Mucosa of descending colon (tissue), 3 donors: Measurements from ENCODE around the gene TPPP. TPM values are rescaled to one million over a fixed set of nuclear protein-coding genes. Genes with fewer than 3 reads are reported as not detected.
A peak's percentile ranks its signal among the peaks of the same experiment; 100 is the strongest.

Experiments
- ATAC-seq: fragments of 200-7000 bp; cut with Tn5 transposase; one replicate; pipeline ENCODE4 v1.9.1; 2020; ENCODE audit warnings: mild to moderate bottlenecking, moderate library complexity
- DNase-seq, 3 donors: peaks; one replicate each; pipeline ENCODE4 v3.0.0-alpha.2; 2020
- H3K36me3 ChIP-seq: fragments of 200-600 bp; one replicate; pipeline ENCODE4 v1.8.0; 2021; ENCODE audit warnings: low read depth, mild to moderate bottlenecking
- H3K4me1 ChIP-seq: fragments of 200-600 bp; one replicate; pipeline ENCODE4 v1.8.0; 2021; ENCODE audit warnings: low read depth, mild to moderate bottlenecking
- H3K4me3 ChIP-seq: fragments of 200-600 bp; one replicate; pipeline ENCODE4 v1.8.0; 2021; ENCODE audit warnings: mild to moderate bottlenecking
- H3K9me3 ChIP-seq: fragments of 200-600 bp; one replicate; pipeline ENCODE4 v1.8.0; 2021; ENCODE audit warnings: mild to moderate bottlenecking
- CTCF ChIP-seq: fragments of 200-600 bp; IDR thresholded peaks from one replicate; pipeline ENCODE4 v1.8.0; 2022; ENCODE audit warnings: antibody characterized with exemption, mild to moderate bottlenecking
- intact Hi-C, 2 donors: fragments of 100-400 bp; cut with DNase I in 1 of 2; cut with micrococcal nuclease in 1 of 2; formaldehyde crosslinking; loops; one replicate each; pipeline versions ENCODE4 v1.11.0 to v1.11.1; 2022; cut with DNase I, micrococcal nuclease
- total RNA-seq, 3 donors: library from RNA; stranded (reverse); fragmentation: NEBNext Ultra II Directional in 2 of 3; extraction: Animal tissue kit (Norgen Biotek cat#: 25700) in 2 of 3; gene quantifications; one replicate each; pipeline versions ENCODE4 v1.2.1 to v1.2.4, GENCODE V29; 2021 to 2023
- donor health status: DM: no; HTN: no; CAD: no; lungs with moderate emphysema.
- donor health status: DM: no; HTN: no; CAD: no.
- donor health status: DM: no; HTN: yes; CAD: no.

TPPP gene
- total RNA-seq, 3 donors from 2014 or later = 2.2 to 18.1 (median 2.2) TPM

DNA sequence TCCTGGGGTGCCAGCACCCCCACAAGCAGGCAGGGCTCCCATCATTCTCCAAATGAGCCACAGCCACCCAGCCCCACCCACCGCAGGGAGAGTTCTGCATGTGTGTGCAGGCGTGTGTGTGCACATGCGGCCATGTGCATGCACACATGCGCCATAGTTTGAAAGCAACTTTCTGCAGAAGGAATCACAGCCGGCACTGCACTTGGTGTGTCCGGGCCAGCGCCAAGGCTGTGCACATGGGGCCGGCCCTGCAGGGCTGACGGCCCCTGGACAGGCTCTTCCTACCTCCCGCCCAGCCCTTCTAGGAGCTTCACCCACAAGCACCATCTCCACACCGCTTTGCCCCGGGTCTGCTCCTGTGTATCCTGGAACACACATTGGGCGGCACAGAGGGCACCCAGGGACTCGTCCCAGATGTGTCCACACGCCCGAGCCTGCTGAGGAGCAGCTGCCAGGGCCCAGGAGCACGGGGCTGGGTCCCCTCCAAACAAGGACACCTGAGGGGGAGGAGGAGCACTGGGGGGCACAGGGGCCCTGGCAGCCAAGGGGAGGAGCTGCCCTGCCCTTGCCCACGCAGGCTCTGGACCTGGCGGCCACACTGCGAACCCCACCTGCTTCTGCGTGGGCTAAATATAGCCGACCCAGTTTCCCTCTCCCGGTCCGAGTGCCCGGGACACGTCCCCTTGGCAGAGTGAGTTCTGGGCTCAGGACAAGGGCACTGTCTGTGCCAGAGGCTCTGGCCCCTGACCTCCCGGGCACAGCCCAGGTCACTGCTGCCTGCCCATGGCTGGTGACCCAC, 19.1 kb downstream of the TPPP start:
- Histone ChIP-seq H3K4me3 (no peak overlapping the region), H3K36me3 (no peaks in the 10 kb centered on the region), H3K9me3 (no peaks in the 10 kb centered on the region), H3K4me1 (peaks cover 33% of the 10 kb centered on the region)
- ATAC-seq (no peak), DNase-seq (no peak)
- intact Hi-C loops = loop anchor here in 1 of 2 donors (5.0 kb wide), 1 partner anchor 228 kb away; no protein-coding TSS in a partner anchor
- no peak for TF ChIP-seq CTCF

GRCh38 chr5:673161-673830, 19.9 kb downstream of the TPPP start:
- H3K9me3 ChIP-seq = no peaks in the 10 kb centered on the region
- ATAC-seq (no peak), DNase-seq (no peak)
- TF ChIP-seq CTCF = no peak
- peaks cover 33% of the 10 kb centered on the region for H3K4me1 ChIP-seq
- intact Hi-C loops = loop anchor here in 1 of 2 donors (5.0 kb wide), 1 partner anchor 229 kb away; no protein-coding TSS in a partner anchor
- no peak overlapping the region for H3K4me3 ChIP-seq
- no peaks in the 10 kb centered on the region for H3K36me3 ChIP-seq

DNA sequence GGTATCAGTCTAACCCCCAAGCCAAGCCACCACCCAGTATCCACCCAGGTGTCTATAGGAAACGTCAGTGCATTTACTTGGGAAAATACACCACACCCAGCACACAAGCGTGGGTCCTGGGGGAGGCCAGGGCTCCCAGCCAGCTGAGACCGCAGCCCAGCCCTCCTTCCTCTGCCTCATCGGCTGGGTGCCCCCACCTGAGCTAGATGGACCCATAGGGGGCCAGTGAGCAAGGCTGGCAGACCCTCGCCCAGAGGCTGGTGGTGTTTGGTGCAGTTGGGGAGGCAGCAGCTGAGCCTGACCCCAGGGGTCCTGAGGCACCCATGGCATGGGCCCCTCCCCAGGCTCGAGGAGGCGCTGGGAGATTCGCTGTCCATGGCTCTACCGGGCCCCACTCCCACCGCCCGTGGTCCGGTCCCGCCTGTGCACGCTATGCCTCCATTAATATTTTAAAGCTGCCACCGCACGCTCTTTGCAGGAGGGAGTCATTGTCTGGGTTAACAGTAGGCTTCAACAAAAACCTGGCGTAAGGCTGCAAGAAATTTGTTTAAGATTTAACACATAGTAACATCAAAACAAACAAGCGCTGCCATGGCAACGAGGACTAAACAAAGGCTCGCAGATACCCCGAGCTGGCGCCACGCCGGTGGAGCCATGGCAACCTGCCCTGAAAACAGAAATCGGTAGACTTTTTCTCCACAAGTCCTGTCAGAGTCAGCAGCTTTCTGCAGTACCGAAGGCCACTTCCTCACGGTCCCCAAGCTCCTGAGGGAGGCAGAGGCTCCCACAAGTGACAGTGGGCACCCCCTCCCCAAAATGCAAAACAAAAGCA, 20.6 kb downstream of the TPPP start:
- H3K4me1 ChIP-seq = peaks cover 33% of the 10 kb centered on the region
- H3K4me3 ChIP-seq = no peak overlapping the region
- intact Hi-C loops = loop anchor here in 1 of 2 donors (5.0 kb wide), 1 partner anchor 230 kb away; no protein-coding TSS in a partner anchor
- TF ChIP-seq CTCF = no peak
- H3K36me3 ChIP-seq = no peaks in the 10 kb centered on the region
- no peaks in the 10 kb centered on the region for H3K9me3 ChIP-seq
- peak; percentile 77 to 79 (median 78) for DNase-seq
- ATAC-seq = peak; percentile 68

GRCh38 chr5:671459-672328, 21.5 kb downstream of the TPPP start:
- intact Hi-C loops = loop anchor here in 1 of 2 donors (5.0 kb wide), 1 partner anchor 231 kb away; no protein-coding TSS in a partner anchor
- no peaks in the 10 kb centered on the region for H3K36me3 ChIP-seq
- no peaks in the 10 kb centered on the region for H3K9me3 ChIP-seq
- DNase-seq (peak in 2 of 3 donors; percentile 86), ATAC-seq (peak; percentile 79)
- peak; percentile 95 for TF ChIP-seq CTCF
- H3K4me1 ChIP-seq = peaks cover 33% of the 10 kb centered on the region
- no peak overlapping the region for H3K4me3 ChIP-seq
